IMR-90 (cell line): ENCODE measurements around the gene HSPG2. TPM values are rescaled to one million over a fixed set of nuclear protein-coding genes. Genes with fewer than 3 reads are reported as not detected.
"Not testable (repeated sequence)": the region's sequence is repeated elsewhere in the genome, so short reads cannot be mapped to it uniquely, and the experiment has no call there.

ENCODE experiments used
- ATAC-seq: fragments of 200-7000 bp; cut with Tn5 transposase; 2 replicates; pipeline ENCODE4 v1.9.1; 2020; ENCODE audit warnings: low read depth, mild to moderate bottlenecking, moderate library complexity
- BruUV-seq: library from RNA; stranded (reverse); fragments of 400-500 nt; replicated peaks from 2 replicates; lab custom pipeline; 2021; lab: Mats Ljungman, UMichigan
- CTCF ChIA-PET: fragments of 300-600 bp; formaldehyde crosslinking; extraction: SDS; loops from one replicate; lab custom pipeline; 2021; ENCODE audit warnings: antibody characterized with exemption; lab: Yijun Ruan, JAX
- POLR2A ChIA-PET: fragments of 300-600 bp; sonication (Branson Sonifier 250); formaldehyde crosslinking; loops from one replicate; lab custom pipeline; 2022; ENCODE audit warnings: antibody characterized with exemption; ENCODE audit not compliant: unreplicated experiment; lab: Charles Lee
- DNase-seq: peaks from one replicate; pipeline ENCODE4 v3.0.0; 2013
- H2AFZ ChIP-seq: replicated peaks from 2 replicates; pipeline ENCODE3; 2013; ENCODE audit warnings: low read length, mild to moderate bottlenecking; ENCODE audit not compliant: poor library complexity
- H2AK5ac ChIP-seq: 2 replicates; pipeline ENCODE4 v1.6.1; 2013; ENCODE audit warnings: low read depth, low read length, inconsistent platforms
- H2AK9ac ChIP-seq: replicated peaks from 2 replicates; pipeline ENCODE3; 2013; ENCODE audit warnings: mild to moderate bottlenecking, low read depth, low read length, moderate library complexity; ENCODE audit not compliant: poor library complexity
- H2BK120ac ChIP-seq: 2 replicates; pipeline ENCODE4 v1.6.1; 2013; ENCODE audit warnings: low read depth, low read length, inconsistent platforms
- H2BK15ac ChIP-seq: 3 replicates; pipeline ENCODE4 v1.6.1; 2013; ENCODE audit warnings: low read depth, low read length, inconsistent platforms
- H2BK20ac ChIP-seq: 2 replicates; pipeline ENCODE4 v1.6.1; 2013; ENCODE audit warnings: low read depth, mild to moderate bottlenecking, inconsistent platforms, low read length, moderate library complexity
- H2BK5ac ChIP-seq: 2 replicates; pipeline ENCODE4 v1.6.1; 2013; ENCODE audit warnings: mild to moderate bottlenecking, low read depth, low read length, inconsistent platforms; ENCODE audit not compliant: poor library complexity, severe bottlenecking
- H3K14ac ChIP-seq: replicated peaks from 2 replicates; pipeline ENCODE4 v1.6.1; 2013; ENCODE audit warnings: low read depth, low read length, inconsistent platforms
- H3K18ac ChIP-seq: 2 replicates; pipeline ENCODE4 v1.6.1; 2013; ENCODE audit warnings: low read depth, low read length, control low read depth
- H3K23ac ChIP-seq: 2 replicates; pipeline ENCODE4 v1.6.1; 2013; ENCODE audit warnings: low read depth, low read length, inconsistent platforms
- H3K27ac ChIP-seq: 2 replicates; pipeline ENCODE4 v1.5.1; 2013; ENCODE audit warnings: mild to moderate bottlenecking, control low read depth, low read length; ENCODE audit not compliant: insufficient read depth
- H3K27me3 ChIP-seq: 2 replicates; pipeline ENCODE4 v1.6.1; 2013; ENCODE audit warnings: low read length; ENCODE audit not compliant: control insufficient read depth, insufficient read depth
- H3K36me3 ChIP-seq: 2 replicates; pipeline ENCODE4 v1.6.1; 2013; ENCODE audit warnings: low read length, mixed read lengths; ENCODE audit not compliant: control insufficient read depth, insufficient read depth
- H3K4ac ChIP-seq: 2 replicates; pipeline ENCODE4 v1.6.1; 2013; ENCODE audit warnings: low read depth, low read length, inconsistent platforms
- H3K4me1 ChIP-seq: 2 replicates; pipeline ENCODE4 v1.6.1; 2013; ENCODE audit warnings: low read length, mixed read lengths; ENCODE audit not compliant: control insufficient read depth, insufficient read depth
- H3K4me2 ChIP-seq: 2 replicates; pipeline ENCODE4 v1.6.1; 2013; ENCODE audit warnings: low read depth, mild to moderate bottlenecking, control low read depth, low read length, moderate library complexity
- H3K4me3 ChIP-seq: 2 replicates; pipeline ENCODE4 v1.5.1; 2013; ENCODE audit warnings: low read depth, mild to moderate bottlenecking, control low read depth, low read length, moderate library complexity; ENCODE audit not compliant: insufficient read depth
- H3K56ac ChIP-seq: 2 replicates; pipeline ENCODE4 v1.6.1; 2013; ENCODE audit warnings: low read length, inconsistent platforms; ENCODE audit not compliant: insufficient read depth; ENCODE audit errors: extremely low read depth
- H3K79me1 ChIP-seq, 2 experiments: 2 replicates each; pipeline ENCODE4 v1.6.1; 2013; ENCODE audit warnings: low read length in 2 of 2, inconsistent platforms in 1 of 2, low read depth in 1 of 2
- H3K9ac ChIP-seq: 2 replicates; pipeline ENCODE4 v1.6.1; 2013; ENCODE audit warnings: low read depth, low read length, control low read depth
- H3K9me1 ChIP-seq: 2 replicates; pipeline ENCODE4 v1.6.1; 2013; ENCODE audit warnings: low read length, inconsistent platforms; ENCODE audit not compliant: insufficient read depth
- H3K9me3 ChIP-seq: 2 replicates; pipeline ENCODE4 v1.6.1; 2013; ENCODE audit warnings: low read length; ENCODE audit not compliant: control insufficient read depth, insufficient read depth
- H4K20me1 ChIP-seq: 2 replicates; pipeline ENCODE4 v1.6.1; 2013; ENCODE audit warnings: low read length, inconsistent platforms; ENCODE audit not compliant: insufficient read depth
- H4K5ac ChIP-seq: 2 replicates; pipeline ENCODE4 v1.6.1; 2013; ENCODE audit warnings: mild to moderate bottlenecking, low read depth, low read length, control low read depth
- H4K8ac ChIP-seq, 2 experiments: 2 replicates each; pipeline ENCODE4 v1.6.1; 2013; ENCODE audit warnings: low read depth in 2 of 2, low read length in 2 of 2, control low read depth in 1 of 2, inconsistent platforms in 1 of 2
- H4K91ac ChIP-seq: 2 replicates; pipeline ENCODE4 v1.6.1; 2013; ENCODE audit warnings: low read depth, low read length, inconsistent platforms; ENCODE audit not compliant: insufficient read depth
- WGBS, 2 experiments: methylation state at CpG; one replicate each; pipeline versions ENCODE4 v1.1.5 to v1.1.7; 2013; ENCODE audit warnings: missing lambda C conversion rate in 2 of 2; ENCODE audit not compliant: insufficient read length in 1 of 2; ENCODE audit errors: extremely low coverage in 2 of 2; 5-methylcytosine and 5-hydroxymethylcytosine counted together
- dilution Hi-C: fragments of 300-500 bp; cut with HindIII; formaldehyde crosslinking; loops from one replicate; pipeline ENCODE4 v1.14.3; 2018; ENCODE audit warnings: low sequenced_read_pairs; ENCODE audit not compliant: unreplicated experiment
- in situ Hi-C: fragments of 300-500 bp; cut with MboI; formaldehyde crosslinking; loops from 3 replicates; pipeline ENCODE4 v1.14.3; 2019; ENCODE audit warnings: low sequenced_read_pairs, inconsistent platforms, mixed read lengths
- intact Hi-C: fragments of 100-400 bp; cut with micrococcal nuclease; formaldehyde crosslinking; loops from 2 replicates; pipeline ENCODE4 v1.10.0; 2022
- polyA plus RNA-seq, 3 experiments: library from polyadenylated mRNA; depleted of rRNA; stranded (reverse); fragments of >200 nt; gene quantifications; 2 replicates each; pipeline ENCODE4 v1.2.3, GENCODE V29; 2012; ENCODE audit warnings: low replicate concordance in 1 of 3
- total RNA-seq: library from RNA; depleted of rRNA; stranded (reverse); fragments of >200 nt; gene quantifications from 2 replicates; pipeline ENCODE4 v1.2.3, GENCODE V29; 2012

HSPG2 gene
- total and polyA plus RNA-seq, 2 of the 4 experiments (the other 2 are of a cell fraction) = 15.8 to 94.0 TPM

- BruUV-seq = not testable (repeated sequence)
These were observed 48.8 kb upstream of the HSPG2 start for GRCh38 chr1:21985893-21986292.

GRCh38 chr1:21983539-21983938 is 46.4 kb upstream of the HSPG2 start:
- H3K9ac ChIP-seq, intact Hi-C loops, H3K36me3 ChIP-seq, H2BK5ac ChIP-seq, H2BK15ac ChIP-seq, H4K91ac ChIP-seq, H4K20me1 ChIP-seq, H3K27ac ChIP-seq, H3K4me3 ChIP-seq, H4K5ac ChIP-seq, H3K9me3 ChIP-seq, H3K56ac ChIP-seq, BruUV-seq, CTCF ChIA-PET, H2AK9ac ChIP-seq, H3K27me3 ChIP-seq, H3K4me1 ChIP-seq, H2BK120ac ChIP-seq, H2AFZ ChIP-seq, H3K79me1 ChIP-seq, H3K18ac ChIP-seq, H3K23ac ChIP-seq, POLR2A ChIA-PET, dilution Hi-C loops, H3K9me1 ChIP-seq, H2BK20ac ChIP-seq, H3K14ac ChIP-seq, in situ Hi-C loops, H2AK5ac ChIP-seq, ATAC-seq, H3K4ac ChIP-seq, DNase-seq, H3K4me2 ChIP-seq, H4K8ac ChIP-seq: not testable (repeated sequence)
- no CpG with 5 or more reads among the region's 15 CpGs for WGBS, 2 experiments

More at GRCh38 chr1:21985893-21986292, 48.8 kb upstream of the HSPG2 start:
- H2BK5ac ChIP-seq, H3K79me1 ChIP-seq, H4K20me1 ChIP-seq, POLR2A ChIA-PET, ATAC-seq, DNase-seq, H3K9ac ChIP-seq, H4K8ac ChIP-seq, H3K4me1 ChIP-seq, H3K9me1 ChIP-seq, H3K4me3 ChIP-seq, dilution Hi-C loops, H3K4ac ChIP-seq, H2BK20ac ChIP-seq, H2AFZ ChIP-seq, H3K23ac ChIP-seq, H4K5ac ChIP-seq, intact Hi-C loops, H3K9me3 ChIP-seq, H4K91ac ChIP-seq, in situ Hi-C loops, H3K27ac ChIP-seq, H3K27me3 ChIP-seq, H3K18ac ChIP-seq, H2AK9ac ChIP-seq, H3K4me2 ChIP-seq, H3K14ac ChIP-seq, H2AK5ac ChIP-seq, CTCF ChIA-PET, H2BK120ac ChIP-seq, H2BK15ac ChIP-seq, H3K56ac ChIP-seq, H3K36me3 ChIP-seq: not testable (repeated sequence)
- no CpG with 5 or more reads among the region's 5 CpGs for WGBS, 2 experiments
